Measurements from ENCODE around the gene TCF7L2.
A peak's percentile ranks its signal among the peaks of the same experiment; 100 is the strongest.

Gene TCF7L2

DNA sequence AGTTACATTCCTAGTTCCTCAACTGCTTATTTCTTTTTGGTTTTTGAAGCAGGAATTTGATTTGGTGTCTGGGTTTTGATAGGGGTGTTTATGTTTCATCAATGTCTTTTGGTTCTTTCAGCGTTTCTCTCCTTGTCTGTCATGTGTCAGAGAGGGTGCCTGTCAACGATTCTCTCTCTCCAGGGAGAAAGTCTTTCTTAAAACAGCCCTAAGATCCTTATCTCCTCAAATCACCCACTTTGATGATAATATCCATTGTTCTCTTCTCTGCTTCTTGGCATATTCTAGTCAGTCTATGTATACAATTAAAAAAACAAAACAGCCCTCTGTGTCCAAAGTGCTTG is 77.2 kb downstream of the TCF7L2 start:
- H3K4me3 ChIP-seq (ENCODE audit: control insufficient read depth, low read depth, low read length) = no peak overlapping the region
- TF ChIP-seq, protein P1, sequence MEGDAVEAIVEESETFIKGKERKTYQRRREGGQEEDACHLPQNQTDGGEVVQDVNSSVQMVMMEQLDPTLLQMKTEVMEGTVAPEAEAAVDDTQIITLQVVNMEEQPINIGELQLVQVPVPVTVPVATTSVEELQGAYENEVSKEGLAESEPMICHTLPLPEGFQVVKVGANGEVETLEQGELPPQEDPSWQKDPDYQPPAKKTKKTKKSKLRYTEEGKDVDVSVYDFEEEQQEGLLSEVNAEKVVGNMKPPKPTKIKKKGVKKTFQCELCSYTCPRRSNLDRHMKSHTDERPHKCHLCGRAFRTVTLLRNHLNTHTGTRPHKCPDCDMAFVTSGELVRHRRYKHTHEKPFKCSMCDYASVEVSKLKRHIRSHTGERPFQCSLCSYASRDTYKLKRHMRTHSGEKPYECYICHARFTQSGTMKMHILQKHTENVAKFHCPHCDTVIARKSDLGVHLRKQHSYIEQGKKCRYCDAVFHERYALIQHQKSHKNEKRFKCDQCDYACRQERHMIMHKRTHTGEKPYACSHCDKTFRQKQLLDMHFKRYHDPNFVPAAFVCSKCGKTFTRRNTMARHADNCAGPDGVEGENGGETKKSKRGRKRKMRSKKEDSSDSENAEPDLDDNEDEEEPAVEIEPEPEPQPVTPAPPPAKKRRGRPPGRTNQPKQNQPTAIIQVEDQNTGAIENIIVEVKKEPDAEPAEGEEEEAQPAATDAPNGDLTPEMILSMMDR (IDR thresholded peaks at IDR 0.05; ENCODE audit: control insufficient read depth, insufficient read depth, low read depth, low read length, missing control alignments) = no peak
- DNase-seq (ENCODE audit: low read depth) = no peak

DNA sequence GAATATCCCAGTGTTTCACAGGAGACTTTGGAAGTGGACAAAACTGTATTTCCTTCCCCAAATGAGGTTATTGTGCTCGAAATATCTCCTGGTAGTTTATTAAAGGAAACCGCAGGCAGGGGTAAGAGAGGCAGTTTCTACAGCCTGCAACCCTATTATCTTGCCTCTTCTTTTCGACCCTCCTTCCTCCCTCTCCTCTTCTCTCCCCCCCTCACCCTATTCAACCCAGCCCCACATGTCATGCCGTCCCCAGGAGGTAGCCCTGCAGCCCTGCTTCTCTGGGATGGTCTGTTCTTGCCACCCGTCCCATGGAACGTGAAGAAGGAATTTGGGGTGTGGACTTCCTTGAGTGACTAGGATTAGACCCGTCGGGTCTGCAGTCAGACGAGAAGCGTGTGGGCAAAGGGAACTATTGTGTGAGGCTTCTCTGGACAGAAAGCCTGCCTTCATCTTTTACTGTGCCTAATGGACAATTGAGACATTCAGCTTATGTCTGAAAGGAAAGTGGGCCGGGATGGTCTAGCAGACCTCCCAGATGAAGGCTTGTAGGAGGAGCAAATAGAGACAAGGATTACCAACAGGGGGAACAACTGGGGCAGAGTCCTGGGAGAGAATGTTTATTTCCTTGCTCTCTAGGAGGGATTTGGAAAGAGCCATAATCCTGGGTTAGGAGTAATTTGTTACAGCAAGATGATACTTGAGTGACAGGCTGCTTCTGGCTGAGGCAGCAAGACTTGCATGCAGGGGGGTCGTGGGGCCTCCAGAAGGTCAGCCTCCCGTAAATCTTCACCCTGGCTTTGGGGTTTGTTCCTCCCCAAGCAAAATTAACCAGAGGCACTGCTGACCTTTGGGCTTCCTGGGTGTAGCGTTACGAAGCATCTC is 77.8 kb downstream of the TCF7L2 start:
- H3K4me3 ChIP-seq (ENCODE audit: control insufficient read depth, low read depth, low read length) = no peak overlapping the region
- TF ChIP-seq, protein P1 (IDR thresholded peaks at IDR 0.05; ENCODE audit: control insufficient read depth, insufficient read depth, low read depth, low read length, missing control alignments) = no peak
- DNase-seq (ENCODE audit: low read depth) = no peak

DNA sequence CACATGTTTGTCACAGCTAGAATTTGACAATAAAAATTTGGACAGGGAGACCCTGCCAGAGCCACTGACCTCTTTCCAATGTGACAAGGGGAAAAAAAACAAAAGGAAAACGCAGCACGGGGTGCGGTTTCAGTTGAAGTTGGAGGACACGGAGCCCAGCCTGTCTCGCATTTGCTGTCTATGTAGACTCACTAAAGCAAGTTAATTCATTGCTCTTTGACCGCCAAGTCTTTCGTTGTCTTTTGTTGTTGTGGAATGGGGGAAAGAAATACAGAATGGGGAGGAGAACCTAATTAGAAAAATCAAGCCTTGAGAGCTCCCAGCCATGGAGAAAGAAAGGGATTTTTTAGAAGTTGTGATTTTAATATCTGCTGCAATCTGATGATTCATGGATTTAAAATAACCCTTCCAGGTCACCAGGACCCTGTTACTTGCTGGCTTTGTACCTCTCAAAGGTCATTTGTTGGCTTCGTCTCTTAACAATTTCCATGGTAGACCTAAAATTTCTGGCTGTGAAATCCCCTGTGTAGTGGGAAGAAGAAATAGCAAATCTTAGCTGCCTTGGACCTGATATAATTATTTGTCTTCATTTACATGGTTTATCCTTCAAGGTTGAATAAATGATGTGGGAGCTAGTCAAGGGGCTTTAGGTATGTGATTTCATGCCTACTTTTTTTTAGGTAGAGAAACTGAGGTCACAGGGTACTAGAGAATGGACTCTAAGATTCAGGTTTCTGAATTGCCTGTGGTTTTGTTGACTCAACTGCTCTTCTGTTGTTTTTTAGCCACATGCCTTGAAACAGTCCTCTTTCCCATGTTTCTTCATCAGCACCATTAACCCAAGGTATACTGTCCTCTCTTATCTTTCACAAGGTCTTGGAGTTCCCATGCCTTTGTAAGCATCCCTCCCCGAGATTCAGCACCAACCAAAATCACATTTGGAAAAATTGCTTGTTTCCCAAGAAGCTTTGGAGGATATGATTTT is 78.7 kb downstream of the TCF7L2 start:
- H3K4me3 ChIP-seq (ENCODE audit: control insufficient read depth, low read depth, low read length) = no peak overlapping the region
- no peak for DNase-seq (ENCODE audit: low read depth)
- TF ChIP-seq, protein P1 (IDR thresholded peaks at IDR 0.05; ENCODE audit: control insufficient read depth, insufficient read depth, low read depth, low read length, missing control alignments) = no peak

DNA sequence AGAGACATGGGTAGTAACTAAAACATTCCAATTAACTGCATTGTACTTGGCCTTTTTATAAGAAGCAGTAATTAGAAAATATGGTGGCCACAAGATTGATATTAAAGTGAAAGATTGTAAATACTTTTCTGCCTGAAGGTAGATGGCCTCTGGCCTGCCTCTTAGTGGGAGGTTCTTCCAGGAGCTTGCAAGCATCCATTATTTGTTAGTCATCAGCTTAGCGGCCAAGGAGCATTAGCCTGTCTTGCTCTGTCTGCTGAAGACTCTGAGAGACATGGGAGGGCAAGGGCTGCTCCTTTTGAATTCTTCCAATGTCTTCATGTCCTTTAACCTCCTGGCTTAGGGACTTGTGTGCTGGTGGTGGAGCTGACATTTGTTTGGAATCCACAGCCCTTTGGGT is 80.4 kb downstream of the TCF7L2 start:
- peak; percentile 18 for DNase-seq (ENCODE audit: low read depth)

DNA sequence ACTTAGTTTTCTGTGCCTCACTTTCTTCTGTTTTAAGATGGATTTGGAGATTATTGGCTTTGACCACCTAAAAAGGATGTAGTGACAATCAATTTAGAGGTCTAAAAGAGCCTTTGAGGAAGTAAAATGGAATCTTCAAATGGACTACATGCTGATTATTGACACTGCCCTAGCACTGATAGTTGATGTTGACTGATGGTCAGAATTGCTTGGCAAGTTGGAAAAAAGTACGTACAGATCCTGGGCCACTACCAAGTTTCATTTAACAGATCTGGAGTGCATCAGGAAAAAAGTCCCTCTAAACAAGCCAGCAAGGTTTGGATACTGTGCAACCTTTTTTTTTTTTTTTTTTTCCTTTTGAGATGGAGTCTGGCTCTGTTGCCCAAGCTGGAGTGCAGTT is 81.1 kb downstream of the TCF7L2 start:
- no peak overlapping the region for H3K4me3 ChIP-seq (ENCODE audit: control insufficient read depth, low read depth, low read length)
- no peak for DNase-seq (ENCODE audit: low read depth)
- TF ChIP-seq, protein P1 (IDR thresholded peaks at IDR 0.05; ENCODE audit: control insufficient read depth, insufficient read depth, low read depth, low read length, missing control alignments) = no peak

More for the DNA sequence above, 80.4 kb downstream of the TCF7L2 start:
- no peak overlapping the region for H3K4me3 ChIP-seq (ENCODE audit: control insufficient read depth, low read depth, low read length)
- TF ChIP-seq, protein P1 (IDR thresholded peaks at IDR 0.05; ENCODE audit: control insufficient read depth, insufficient read depth, low read depth, low read length, missing control alignments) = no peak

DNA sequence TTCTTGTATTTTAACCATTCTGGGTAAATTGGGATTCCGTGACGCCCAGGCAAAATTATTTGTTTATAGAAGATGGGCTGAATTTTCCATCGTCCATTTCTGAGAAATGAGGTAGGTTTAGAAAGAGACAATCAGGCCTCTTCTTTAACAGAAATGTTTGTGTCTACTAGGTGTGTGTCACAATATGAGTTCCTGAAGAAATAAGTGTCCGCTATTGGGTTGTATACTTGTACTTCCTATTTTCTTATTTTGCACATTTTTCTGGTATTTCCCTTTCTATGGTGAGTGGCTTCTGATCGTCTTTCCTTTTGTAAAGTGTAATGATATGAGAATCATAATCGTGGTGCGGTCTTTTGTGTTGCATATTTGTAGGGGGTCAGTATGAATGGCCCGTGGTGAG is 83.9 kb downstream of the TCF7L2 start:
- no peak for DNase-seq (ENCODE audit: low read depth)
- TF ChIP-seq, protein P1 (IDR thresholded peaks at IDR 0.05; ENCODE audit: control insufficient read depth, insufficient read depth, low read depth, low read length, missing control alignments) = no peak
- H3K4me3 ChIP-seq (ENCODE audit: control insufficient read depth, low read depth, low read length) = no peak overlapping the region

All from AG09309 (cell line).